ENCODE data around the gene PACS1.

The PACS1 gene

DNA sequence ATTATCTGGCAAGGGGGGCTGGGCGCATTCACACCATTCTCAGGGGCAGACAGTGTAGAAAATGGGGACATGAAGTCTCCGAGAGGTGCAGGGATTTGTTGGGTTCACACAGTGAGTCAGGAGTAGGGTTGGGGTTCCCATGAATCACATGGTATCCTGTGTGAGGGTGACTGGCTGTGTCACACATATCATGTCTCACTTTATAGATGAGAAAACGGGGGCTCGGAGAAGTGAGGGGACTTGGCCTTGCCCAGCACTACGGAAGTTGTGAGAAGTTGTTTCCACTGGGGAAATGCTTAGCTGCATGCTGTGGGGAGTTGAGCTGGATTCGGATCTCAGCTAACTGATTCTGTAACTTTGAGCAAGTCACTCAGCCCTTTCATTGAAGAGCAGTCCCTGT lies 25.3 kb upstream of the PACS1 start:
- in situ Hi-C loops (cut with MboI; ENCODE audit: low sequenced_read_pairs, unreplicated experiment) = no loop called here
- TF ChIP-seq, protein P1, sequence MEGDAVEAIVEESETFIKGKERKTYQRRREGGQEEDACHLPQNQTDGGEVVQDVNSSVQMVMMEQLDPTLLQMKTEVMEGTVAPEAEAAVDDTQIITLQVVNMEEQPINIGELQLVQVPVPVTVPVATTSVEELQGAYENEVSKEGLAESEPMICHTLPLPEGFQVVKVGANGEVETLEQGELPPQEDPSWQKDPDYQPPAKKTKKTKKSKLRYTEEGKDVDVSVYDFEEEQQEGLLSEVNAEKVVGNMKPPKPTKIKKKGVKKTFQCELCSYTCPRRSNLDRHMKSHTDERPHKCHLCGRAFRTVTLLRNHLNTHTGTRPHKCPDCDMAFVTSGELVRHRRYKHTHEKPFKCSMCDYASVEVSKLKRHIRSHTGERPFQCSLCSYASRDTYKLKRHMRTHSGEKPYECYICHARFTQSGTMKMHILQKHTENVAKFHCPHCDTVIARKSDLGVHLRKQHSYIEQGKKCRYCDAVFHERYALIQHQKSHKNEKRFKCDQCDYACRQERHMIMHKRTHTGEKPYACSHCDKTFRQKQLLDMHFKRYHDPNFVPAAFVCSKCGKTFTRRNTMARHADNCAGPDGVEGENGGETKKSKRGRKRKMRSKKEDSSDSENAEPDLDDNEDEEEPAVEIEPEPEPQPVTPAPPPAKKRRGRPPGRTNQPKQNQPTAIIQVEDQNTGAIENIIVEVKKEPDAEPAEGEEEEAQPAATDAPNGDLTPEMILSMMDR (IDR thresholded peaks at IDR 0.05; ENCODE audit: borderline replicate concordance, control extremely low read depth, extremely low read depth, insufficient read depth, missing control alignments) = no peak
- no peak for DNase-seq (ENCODE audit: low spot score)

DNA sequence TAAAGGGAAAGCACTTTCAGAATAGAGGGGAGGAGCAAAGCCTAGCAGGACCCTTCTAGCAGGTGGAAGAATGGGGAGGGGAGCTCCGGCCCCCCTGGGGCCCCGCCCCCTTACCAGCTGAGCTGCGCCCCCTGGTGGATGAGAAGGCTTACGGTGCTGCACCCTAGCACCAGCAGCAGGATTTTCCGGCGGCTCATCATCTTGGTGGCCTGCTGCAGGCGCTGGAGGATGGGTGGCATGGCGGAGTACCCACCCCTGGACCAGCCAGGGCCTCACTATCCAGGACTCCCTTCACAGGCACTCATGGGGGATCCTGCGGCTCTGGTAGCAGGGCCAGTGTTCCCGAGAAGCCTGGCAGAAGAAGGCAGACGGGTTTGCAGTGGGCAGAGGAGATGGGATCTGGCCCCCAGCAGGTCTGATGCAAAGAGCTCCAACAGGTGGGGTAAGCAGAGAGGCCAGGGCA lies 24.9 kb upstream of the PACS1 start:
- in situ Hi-C loops (cut with MboI; ENCODE audit: low sequenced_read_pairs, unreplicated experiment) = no loop called here
- DNase-seq (ENCODE audit: low spot score) = peak; percentile 92
- TF ChIP-seq, protein P1 (IDR thresholded peaks at IDR 0.05; ENCODE audit: borderline replicate concordance, control extremely low read depth, extremely low read depth, insufficient read depth, missing control alignments) = peak; percentile 97

DNA sequence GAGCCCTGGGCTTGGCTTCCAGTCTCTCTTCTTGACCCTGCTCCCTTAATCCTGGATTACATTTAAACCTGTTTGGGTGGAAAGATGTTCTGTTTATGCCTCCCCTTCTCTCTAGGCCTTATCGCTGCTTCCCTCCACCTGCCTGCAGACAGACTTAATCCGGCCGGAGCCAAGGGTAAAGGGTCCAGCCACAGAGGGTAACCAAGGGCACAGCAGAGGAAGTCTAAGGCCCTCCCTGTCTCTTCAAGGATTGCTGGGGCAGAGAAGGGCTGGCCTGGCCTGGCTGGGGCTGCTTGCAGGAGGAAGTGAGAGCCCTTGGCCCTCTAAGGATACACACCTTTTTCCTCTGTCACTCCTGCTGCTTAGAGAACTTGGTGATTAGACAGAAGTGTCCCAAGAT lies 23.2 kb upstream of the PACS1 start:
- TF ChIP-seq, protein P1 (IDR thresholded peaks at IDR 0.05; ENCODE audit: borderline replicate concordance, control extremely low read depth, extremely low read depth, insufficient read depth, missing control alignments) = no peak
- in situ Hi-C loops (cut with MboI; ENCODE audit: low sequenced_read_pairs, unreplicated experiment) = no loop called here
- DNase-seq (ENCODE audit: low spot score) = no peak

DNA sequence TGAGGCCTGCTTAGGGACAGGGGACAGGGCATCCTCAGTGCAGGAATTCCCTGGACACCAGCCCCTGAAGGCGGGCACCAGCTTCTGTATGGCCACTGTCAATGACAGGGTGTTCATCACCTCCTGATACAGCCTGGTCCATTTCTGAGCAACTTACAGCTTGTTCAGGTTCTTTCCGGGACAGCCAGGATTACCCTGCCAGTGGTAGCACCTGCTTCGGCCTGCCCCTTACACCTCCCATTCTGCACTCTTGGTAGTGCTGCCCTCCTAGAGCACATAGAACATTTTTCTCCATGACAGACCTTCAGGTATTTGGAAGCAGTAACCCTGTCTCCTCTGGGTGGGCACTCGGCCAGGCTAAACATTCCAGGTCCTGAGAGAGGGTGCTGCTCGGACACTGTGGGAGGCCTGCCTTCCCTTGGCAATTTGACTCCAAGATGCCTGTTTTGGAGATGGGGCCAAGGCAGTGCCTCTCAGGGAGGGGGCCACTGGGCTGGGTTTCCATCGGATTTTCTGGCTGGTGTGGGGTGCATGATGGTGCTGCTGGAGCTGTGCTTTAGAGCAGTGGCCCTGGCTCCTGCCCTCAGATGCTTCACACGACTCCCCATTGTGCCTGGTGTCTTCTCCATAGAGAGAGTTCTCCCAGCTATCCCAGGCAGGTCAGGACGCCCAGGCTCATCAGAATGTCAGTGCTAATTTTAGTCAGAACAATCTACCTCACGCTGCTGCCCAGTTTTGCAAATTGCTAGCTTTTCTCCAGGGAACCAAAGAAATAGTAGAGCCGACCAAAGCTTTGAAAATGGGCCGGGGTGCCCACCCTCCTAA lies 22.3 kb upstream of the PACS1 start:
- in situ Hi-C loops (cut with MboI; ENCODE audit: low sequenced_read_pairs, unreplicated experiment) = no loop called here
- TF ChIP-seq, protein P1 (IDR thresholded peaks at IDR 0.05; ENCODE audit: borderline replicate concordance, control extremely low read depth, extremely low read depth, insufficient read depth, missing control alignments) = no peak
- no peak for DNase-seq (ENCODE audit: low spot score)

DNA sequence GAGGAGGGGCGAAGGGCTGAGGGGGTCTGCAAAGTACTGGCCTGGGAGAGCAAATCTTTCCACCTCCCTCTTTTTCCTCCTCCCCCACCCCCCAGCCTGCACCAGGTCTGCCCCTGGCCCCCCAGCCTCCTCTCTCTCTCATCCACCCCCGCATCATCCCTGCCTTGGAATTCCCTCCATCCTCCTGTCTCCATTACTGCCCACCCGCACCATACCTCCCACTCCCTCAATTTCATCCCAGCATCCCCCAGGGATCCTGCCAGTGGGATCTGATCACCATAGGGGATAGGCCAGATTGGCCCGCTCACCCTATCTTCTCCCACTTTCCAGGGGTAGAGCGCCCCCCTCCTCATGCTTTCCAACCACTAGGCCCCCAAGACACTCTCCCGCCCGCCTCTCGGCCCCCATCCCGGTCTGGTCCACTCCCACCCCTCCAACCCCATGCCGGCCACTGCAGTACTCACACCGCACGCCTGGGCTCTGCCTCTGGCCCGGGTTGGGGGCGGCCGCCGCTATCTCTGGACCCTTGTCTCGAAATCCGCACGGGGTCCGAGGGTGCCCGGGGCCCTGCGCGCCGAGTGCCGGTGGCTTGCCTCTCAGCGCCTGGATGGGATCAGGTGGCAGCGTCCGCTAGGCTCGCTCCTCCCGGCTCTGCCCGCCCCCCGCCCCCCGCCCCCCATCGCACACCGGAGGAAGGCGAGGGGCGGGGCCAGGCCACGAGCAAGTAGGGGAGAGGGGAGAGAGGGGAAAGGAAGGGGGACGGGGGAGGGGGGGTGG lies 21.3 kb upstream of the PACS1 start, which contains the start of gene GAL3ST3:
Gene GAL3ST3 (minus strand): TSS at position 615 of the 777 bp plus-strand sequence. CDS start 3,746 bp downstream, outside the sequence.
- TF ChIP-seq, protein P1 (IDR thresholded peaks at IDR 0.05; ENCODE audit: borderline replicate concordance, control extremely low read depth, extremely low read depth, insufficient read depth, missing control alignments) = no peak
- in situ Hi-C loops (cut with MboI; ENCODE audit: low sequenced_read_pairs, unreplicated experiment) = no loop called here
- DNase-seq (ENCODE audit: low spot score) = no peak

DNA sequence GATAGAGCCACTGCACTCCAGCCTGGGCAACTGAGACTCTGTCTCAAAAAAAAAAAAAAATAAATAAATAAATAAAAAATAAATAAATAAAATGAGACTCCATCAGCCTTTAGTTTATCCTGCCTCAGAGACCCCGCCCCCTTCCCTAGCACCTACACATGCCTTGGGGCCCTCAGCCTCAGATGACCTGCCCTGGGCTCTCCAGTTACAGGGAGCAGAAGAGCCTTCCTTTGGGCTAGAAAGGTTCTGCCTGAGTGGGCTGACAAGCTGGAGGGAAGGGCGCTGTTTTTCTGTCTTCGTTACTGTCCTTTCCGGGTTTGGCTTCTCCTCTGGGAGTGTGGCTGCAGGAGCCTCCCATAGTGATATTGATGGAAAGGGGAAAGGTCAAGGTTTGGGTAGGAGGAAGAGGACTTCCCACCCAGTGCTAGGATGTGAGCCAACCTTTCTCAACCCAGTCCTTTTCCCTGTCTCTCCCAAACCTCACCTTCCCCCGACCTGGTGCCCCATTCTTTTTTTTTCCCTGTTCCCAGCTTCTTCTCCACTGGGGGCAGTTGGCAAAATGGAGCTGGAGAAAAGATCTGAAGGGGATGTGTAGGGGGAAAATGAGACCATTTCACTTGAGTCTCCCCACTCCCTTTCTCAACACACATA lies 19.4 kb upstream of the PACS1 start:
- TF ChIP-seq, protein P1 (IDR thresholded peaks at IDR 0.05; ENCODE audit: borderline replicate concordance, control extremely low read depth, extremely low read depth, insufficient read depth, missing control alignments) = no peak
- in situ Hi-C loops (cut with MboI; ENCODE audit: low sequenced_read_pairs, unreplicated experiment) = no loop called here

More for the DNA sequence above, 19.4 kb upstream of the PACS1 start:
- DNase-seq (ENCODE audit: low spot score) = no peak

Data from GM13976 (cell line).